ENCODE results near the gene PPP6R2. TPM values are rescaled to one million over a fixed set of nuclear protein-coding genes. Genes with fewer than 3 reads are reported as not detected.

PPP6R2 gene
- total and polyA plus RNA-seq, 2 of the 4 experiments (the other 2 are of a cell fraction): 49.2 to 51.6 TPM

- peak within 1 kb of the TSS; percentile 85 for H3K9ac ChIP-seq (ENCODE audit: low read depth, low read length)
- H3K56ac ChIP-seq (ENCODE audit: extremely low read depth, insufficient read depth, low read length): peak within 1 kb of the TSS; percentile 72
- no peak within 1 kb of the TSS for H2BK20ac ChIP-seq (ENCODE audit: low read depth, low read length)
- ATAC-seq (ENCODE audit: low read depth): peak; percentile 98
- peak within 1 kb of the TSS; percentile 0; the same call in 1 of the 2 replicates for H3K18ac ChIP-seq (ENCODE audit: low read depth, low read length)
- in situ Hi-C loops (cut with MboI; ENCODE audit: low sequenced_read_pairs): loop anchor here (5.0 to 10.0 kb wide), 2 partner anchors 52 to 75 kb away; partner anchors contain the start of genes HDAC10 and MAPK11
- peak within 1 kb of the TSS; percentile 86 for H3K4me3 ChIP-seq (ENCODE audit: insufficient read depth, low read depth, low read length)
- H2BK5ac ChIP-seq (ENCODE audit: low read depth, low read length, poor library complexity, severe bottlenecking): peak within 1 kb of the TSS; percentile 83
- H2AFZ ChIP-seq (replicated peaks; ENCODE audit: low read length, poor library complexity): peak within 1 kb of the TSS; percentile 99
- no TSS peak for BruUV-seq (replicated peaks)
- peaks cover 8% of the 10 kb centered on the region for H3K4me1 ChIP-seq (ENCODE audit: control insufficient read depth, insufficient read depth, low read length)
- peak; percentile 69 for DNase-seq
- peaks cover 11 to 26% of the 10 kb centered on the region in 2 experiments for H3K79me1 ChIP-seq (ENCODE audit: low read depth in 1 of 2, low read length in 2 of 2)
- H4K91ac ChIP-seq (ENCODE audit: insufficient read depth, low read depth, low read length): peak within 1 kb of the TSS; percentile 92
- 5% methylated on average over 55 of the region's 105 CpGs; no CpG with 5 or more reads in 1 of the 2 experiments for WGBS, 2 experiments (ENCODE audit: extremely low coverage in 2 of 2, insufficient read length in 1 of 2)
- H4K8ac ChIP-seq (ENCODE audit: low read depth in 2 of 2, low read length in 2 of 2): peak within 1 kb of the TSS; percentile 99 to 100
- H3K27ac ChIP-seq (ENCODE audit: insufficient read depth, low read length): peak within 1 kb of the TSS; percentile 85
- H3K14ac ChIP-seq (replicated peaks; ENCODE audit: low read depth, low read length): peak within 1 kb of the TSS; percentile 92
- peak within 1 kb of the TSS; percentile 93 for H4K5ac ChIP-seq (ENCODE audit: low read depth, low read length)
- no peaks in the 10 kb centered on the region for H3K9me3 ChIP-seq (ENCODE audit: control insufficient read depth, insufficient read depth, low read length)
- CTCF ChIA-PET: interaction anchor here (1.0 kb wide), 1 partner anchor 33 kb away, joined by 4 read pairs; no protein-coding TSS in a partner anchor
- POLR2A ChIA-PET (ENCODE audit: unreplicated experiment): no interaction called here
- H2BK120ac ChIP-seq (ENCODE audit: low read depth, low read length): peak within 1 kb of the TSS; percentile 30
- H2AK9ac ChIP-seq (replicated peaks; ENCODE audit: low read depth, low read length, poor library complexity): peak within 1 kb of the TSS; percentile 100
- peaks cover 14% of the 10 kb centered on the region for H3K9me1 ChIP-seq (ENCODE audit: insufficient read depth, low read length)
- peak within 1 kb of the TSS; percentile 99 for H2AK5ac ChIP-seq (ENCODE audit: low read depth, low read length)
- peak within 1 kb of the TSS; percentile 90 for H3K4me2 ChIP-seq (ENCODE audit: low read depth, low read length)
- H3K27me3 ChIP-seq (ENCODE audit: control insufficient read depth, insufficient read depth, low read length): no peaks in the 10 kb centered on the region
- H3K36me3 ChIP-seq (ENCODE audit: control insufficient read depth, insufficient read depth, low read length): no peaks in the 10 kb centered on the region
- H3K4ac ChIP-seq (ENCODE audit: low read depth, low read length): peak within 1 kb of the TSS; percentile 93
- H4K20me1 ChIP-seq (ENCODE audit: insufficient read depth, low read length): no peaks in the 10 kb centered on the region
- intact Hi-C loops (cut with micrococcal nuclease): loop anchor here (2.0 to 5.0 kb wide), 4 partner anchors 20 to 74 kb away; partner anchors contain the start of genes MAPK11 and PLXNB2
- H2BK15ac ChIP-seq (ENCODE audit: low read depth, low read length): no peak within 1 kb of the TSS
- peak within 1 kb of the TSS; percentile 84 for H3K23ac ChIP-seq (ENCODE audit: low read depth, low read length)
- dilution Hi-C loops (cut with HindIII; ENCODE audit: low sequenced_read_pairs, unreplicated experiment): no loop called here
- TF ChIP-seq NFE2L2 (IDR thresholded peaks at IDR 0.05; ENCODE audit: low read depth, low read length) (no peak), USF2 (IDR thresholded peaks at IDR 0.05; ENCODE audit: low read depth, low read length) (no peak), MAZ (IDR thresholded peaks at IDR 0.05; ENCODE audit: borderline replicate concordance, low read depth, low read length) (peak; percentile 95; the same call in 1 of the 2 replicates), CHD1 (IDR thresholded peaks at IDR 0.05; ENCODE audit: low read depth, low read length) (no peak), MXI1 (IDR thresholded peaks at IDR 0.05; ENCODE audit: borderline replicate concordance, low read depth, low read length) (peak; percentile 93), ELK1 (IDR thresholded peaks at IDR 0.05; ENCODE audit: borderline replicate concordance, low read depth, low read length) (no peak), CEBPB (IDR thresholded peaks at IDR 0.05; ENCODE audit: low read depth, low read length) (no peak), RAD21 (IDR thresholded peaks at IDR 0.05; ENCODE audit: low read length) (peak; percentile 75), BHLHE40 (IDR thresholded peaks at IDR 0.05; ENCODE audit: low read depth, low read length) (no peak), POLR2A (IDR thresholded peaks at IDR 0.05; ENCODE audit: low read depth, low read length) (peak; percentile 67), RFX5 (IDR thresholded peaks at IDR 0.05; ENCODE audit: low read depth, low read length) (no peak), FOS (IDR thresholded peaks at IDR 0.05; ENCODE audit: low read depth, low read length) (0 out of 2 replicates have a peak, but pooled peaks have one; percentile 1), CTCF (conservative IDR thresholded peaks at IDR 0.05; ENCODE audit: low read depth, low read length) (peak; percentile 84), MAFK (IDR thresholded peaks at IDR 0.05; ENCODE audit: low read depth, low read length) (no peak)
Measured at GRCh38 chr22:50326956-50327710, 16.0 kb upstream of the PPP6R2 start, which contains the start of gene DENND6B. DENND6B (minus strand) TSS chr22:50327012; CDS start chr22:50326988, 24 bp downstream.
